ENCODE measurements around the gene TMEM11.

TMEM11 gene

DNA sequence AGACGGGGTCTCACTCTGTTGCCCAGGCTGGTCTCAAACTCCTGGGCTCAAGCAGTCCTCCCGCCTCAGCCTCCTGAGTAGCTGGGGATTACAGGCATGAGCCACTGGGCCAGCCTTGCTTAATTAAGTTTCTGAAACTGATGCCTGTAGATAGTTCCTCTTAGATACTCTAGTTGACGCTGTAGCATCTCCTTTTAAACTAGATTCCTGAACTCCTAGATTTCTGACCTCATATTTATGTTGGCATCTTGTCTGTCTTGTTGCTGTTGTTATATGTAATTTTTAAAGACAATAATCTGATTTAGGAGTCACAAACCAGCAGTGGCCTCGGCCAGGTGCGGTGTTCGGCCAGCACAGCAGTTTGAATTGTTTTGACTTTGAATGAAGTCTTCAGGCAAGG, 49.7 kb downstream of the TMEM11 start:
- Histone ChIP-seq H3K27me3 (ENCODE audit: insufficient read depth, low read length, poor library complexity) (no peaks in the 10 kb centered on the region), H3K27ac (ENCODE audit: low read depth, low read length) (no peak overlapping the region), H2AK5ac (ENCODE audit: low read length) (no peak overlapping the region), H2BK5ac (ENCODE audit: low read length) (no peak overlapping the region), H4K8ac (ENCODE audit: low read depth, low read length) (no peak overlapping the region), H3K4ac (ENCODE audit: low read depth, low read length) (no peak overlapping the region), H3K4me3 (ENCODE audit: low read length) (no peak overlapping the region), H3K79me2 (ENCODE audit: control insufficient read depth, insufficient read depth, low read length) (no peaks in the 10 kb centered on the region), H3K18ac (ENCODE audit: low read length) (no peak overlapping the region), H2BK120ac (ENCODE audit: low read depth, low read length) (no peak overlapping the region), H3K23ac (ENCODE audit: low read length) (no peak overlapping the region), H4K5ac (ENCODE audit: low read length) (no peak overlapping the region), H3K4me1 (ENCODE audit: control insufficient read depth, low read depth, low read length) (no peaks in the 10 kb centered on the region), H3K4me2 (ENCODE audit: low read length) (no peak overlapping the region), H3K56ac (ENCODE audit: low read length) (no peak overlapping the region), H3K36me3 (ENCODE audit: control insufficient read depth, insufficient read depth, low read length) (no peaks in the 10 kb centered on the region), H3K9ac (ENCODE audit: low read length) (no peak overlapping the region), H2BK15ac (replicated peaks; ENCODE audit: low read depth) (no peak overlapping the region), H3K79me1 (ENCODE audit: low read length) (no peaks in the 10 kb centered on the region)
- no CpG with 5 or more reads among the region's 6 CpGs for WGBS (ENCODE audit: extremely low coverage, insufficient coverage, low lambda C conversion rate)
- no peak for DNase-seq

DNA sequence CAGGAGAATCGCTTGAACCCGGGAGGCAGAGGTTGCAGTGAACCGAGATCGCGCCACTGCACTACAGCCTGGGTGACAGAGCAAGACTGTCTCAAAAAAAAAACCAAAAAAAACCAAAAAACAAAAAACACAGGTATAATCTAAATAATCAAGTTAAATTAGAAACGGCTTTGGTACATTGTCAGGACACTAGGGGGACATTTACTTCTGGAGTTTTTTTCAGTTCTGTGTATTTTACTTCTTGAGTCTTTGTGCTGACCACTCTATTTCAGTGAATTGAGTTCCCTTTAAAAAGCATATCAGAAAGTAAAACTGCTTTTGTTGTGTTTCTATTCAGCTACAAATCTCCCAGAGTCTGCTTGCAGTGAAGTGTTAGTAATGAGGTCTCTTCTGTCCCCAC, 50.9 kb downstream of the TMEM11 start:
- Histone ChIP-seq H2AK5ac (ENCODE audit: low read length) (no peak overlapping the region), H3K4ac (ENCODE audit: low read depth, low read length) (no peak overlapping the region), H2BK15ac (replicated peaks; ENCODE audit: low read depth) (no peak overlapping the region), H3K18ac (ENCODE audit: low read length) (no peak overlapping the region), H3K56ac (ENCODE audit: low read length) (no peak overlapping the region), H3K4me3 (ENCODE audit: low read length) (no peak overlapping the region), H4K5ac (ENCODE audit: low read length) (no peak overlapping the region), H4K8ac (ENCODE audit: low read depth, low read length) (no peak overlapping the region), H3K4me1 (ENCODE audit: control insufficient read depth, low read depth, low read length) (no peaks in the 10 kb centered on the region), H3K36me3 (ENCODE audit: control insufficient read depth, insufficient read depth, low read length) (no peaks in the 10 kb centered on the region), H3K9ac (ENCODE audit: low read length) (no peak overlapping the region), H2BK120ac (ENCODE audit: low read depth, low read length) (no peak overlapping the region), H3K79me2 (ENCODE audit: control insufficient read depth, insufficient read depth, low read length) (no peaks in the 10 kb centered on the region), H3K4me2 (ENCODE audit: low read length) (no peak overlapping the region), H2BK5ac (ENCODE audit: low read length) (no peak overlapping the region), H3K23ac (ENCODE audit: low read length) (no peak overlapping the region), H3K27me3 (ENCODE audit: insufficient read depth, low read length, poor library complexity) (no peaks in the 10 kb centered on the region), H3K79me1 (ENCODE audit: low read length) (no peaks in the 10 kb centered on the region), H3K27ac (ENCODE audit: low read depth, low read length) (no peak overlapping the region)
- no CpG with 5 or more reads among the region's 6 CpGs for WGBS (ENCODE audit: extremely low coverage, insufficient coverage, low lambda C conversion rate)
- DNase-seq, result no peak

DNA sequence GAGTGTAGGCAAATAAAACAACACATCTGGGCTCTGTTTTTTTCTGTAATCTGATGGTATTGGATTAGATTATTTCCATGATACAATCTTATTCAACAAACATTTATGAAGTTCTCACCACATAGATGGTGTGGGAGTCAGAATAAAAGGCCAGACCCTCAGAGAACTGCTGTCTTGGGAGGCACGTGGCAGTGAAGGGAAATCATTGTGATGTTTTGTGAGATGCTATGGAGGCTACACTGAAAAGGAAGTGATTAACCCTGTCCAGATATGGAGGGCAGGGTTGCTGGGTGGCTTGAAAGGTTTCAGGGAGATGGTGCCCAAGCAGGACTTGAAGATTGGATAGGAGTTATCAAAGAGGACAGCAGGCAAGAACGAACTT, 51.6 kb downstream of the TMEM11 start:
- no peak overlapping the region for H3K23ac ChIP-seq (ENCODE audit: low read length)
- no peak for DNase-seq
- H4K8ac ChIP-seq (ENCODE audit: low read depth, low read length), result no peak overlapping the region
- H3K79me2 ChIP-seq (ENCODE audit: control insufficient read depth, insufficient read depth, low read length), result no peaks in the 10 kb centered on the region
- no peak overlapping the region for H3K4ac ChIP-seq (ENCODE audit: low read depth, low read length)
- H2BK120ac ChIP-seq (ENCODE audit: low read depth, low read length), result no peak overlapping the region
- H3K27ac ChIP-seq (ENCODE audit: low read depth, low read length), result no peak overlapping the region
- no peak overlapping the region for H3K9ac ChIP-seq (ENCODE audit: low read length)
- H3K18ac ChIP-seq (ENCODE audit: low read length), result no peak overlapping the region
- H2BK15ac ChIP-seq (replicated peaks; ENCODE audit: low read depth), result no peak overlapping the region
- no peak overlapping the region for H2AK5ac ChIP-seq (ENCODE audit: low read length)
- no peak overlapping the region for H2BK5ac ChIP-seq (ENCODE audit: low read length)
- no CpG with 5 or more reads among the region's 2 CpGs for WGBS (ENCODE audit: extremely low coverage, insufficient coverage, low lambda C conversion rate)
- H3K79me1 ChIP-seq (ENCODE audit: low read length), result no peaks in the 10 kb centered on the region
- no peak overlapping the region for H3K4me2 ChIP-seq (ENCODE audit: low read length)
- H3K4me3 ChIP-seq (ENCODE audit: low read length), result no peak overlapping the region
- H3K4me1 ChIP-seq (ENCODE audit: control insufficient read depth, low read depth, low read length), result no peaks in the 10 kb centered on the region
- H4K5ac ChIP-seq (ENCODE audit: low read length), result no peak overlapping the region
- no peak overlapping the region for H3K56ac ChIP-seq (ENCODE audit: low read length)
- no peaks in the 10 kb centered on the region for H3K27me3 ChIP-seq (ENCODE audit: insufficient read depth, low read length, poor library complexity)
- no peaks in the 10 kb centered on the region for H3K36me3 ChIP-seq (ENCODE audit: control insufficient read depth, insufficient read depth, low read length)

DNA sequence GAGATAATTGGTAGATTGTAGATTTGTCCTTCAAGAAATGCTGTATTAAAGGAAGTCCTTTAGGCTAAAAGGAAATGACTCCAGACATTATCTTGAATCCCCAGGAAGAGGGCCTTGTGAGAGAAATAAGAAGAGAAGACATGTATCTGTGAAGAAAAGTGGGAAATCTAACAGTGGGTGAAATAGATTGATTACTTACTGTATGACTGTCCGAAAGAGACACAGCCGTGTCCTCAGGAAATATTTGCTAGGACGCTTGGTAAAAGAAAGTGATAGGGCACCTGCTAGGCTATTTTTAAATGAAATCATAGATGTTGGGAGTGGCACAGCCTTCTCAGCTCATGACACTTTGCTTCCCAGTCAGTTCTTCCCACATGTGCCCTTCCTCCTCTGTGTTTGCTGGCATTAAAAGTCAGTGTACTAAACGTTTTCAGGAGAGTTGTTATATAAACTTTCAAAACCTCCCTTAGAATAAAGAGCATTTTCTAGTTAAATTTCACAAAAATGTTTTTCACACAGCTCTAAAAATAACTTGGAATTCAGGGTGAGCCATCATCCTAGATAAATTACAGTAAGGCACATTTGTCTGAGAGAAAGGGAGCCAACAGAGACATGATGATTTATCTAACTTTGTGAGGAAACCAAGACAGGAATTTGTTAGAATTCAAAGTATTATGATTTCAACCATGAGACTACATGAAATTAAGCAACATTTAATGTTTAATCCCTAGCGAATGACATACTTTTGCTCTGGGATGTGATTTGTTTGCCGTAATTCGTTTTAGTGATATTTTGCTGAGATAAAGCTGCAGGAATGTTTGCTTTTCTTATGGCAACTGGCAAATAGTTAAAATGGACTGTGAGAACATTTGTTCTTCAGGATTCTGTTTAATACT, 52.2 kb downstream of the TMEM11 start:
- Histone ChIP-seq H3K79me1 (ENCODE audit: low read length) (no peaks in the 10 kb centered on the region), H4K8ac (ENCODE audit: low read depth, low read length) (no peak overlapping the region), H3K4me1 (ENCODE audit: control insufficient read depth, low read depth, low read length) (no peaks in the 10 kb centered on the region), H2AK5ac (ENCODE audit: low read length) (no peak overlapping the region), H3K18ac (ENCODE audit: low read length) (no peak overlapping the region), H3K27ac (ENCODE audit: low read depth, low read length) (no peak overlapping the region), H3K4me3 (ENCODE audit: low read length) (no peak overlapping the region), H3K56ac (ENCODE audit: low read length) (no peak overlapping the region), H4K5ac (ENCODE audit: low read length) (no peak overlapping the region), H3K27me3 (ENCODE audit: insufficient read depth, low read length, poor library complexity) (no peaks in the 10 kb centered on the region), H2BK120ac (ENCODE audit: low read depth, low read length) (no peak overlapping the region), H3K9ac (ENCODE audit: low read length) (no peak overlapping the region), H2BK5ac (ENCODE audit: low read length) (no peak overlapping the region), H2BK15ac (replicated peaks; ENCODE audit: low read depth) (no peak overlapping the region), H3K79me2 (ENCODE audit: control insufficient read depth, insufficient read depth, low read length) (no peaks in the 10 kb centered on the region), H3K4me2 (ENCODE audit: low read length) (no peak overlapping the region), H3K36me3 (ENCODE audit: control insufficient read depth, insufficient read depth, low read length) (no peaks in the 10 kb centered on the region), H3K23ac (ENCODE audit: low read length) (no peak overlapping the region), H3K4ac (ENCODE audit: low read depth, low read length) (no peak overlapping the region)
- WGBS (ENCODE audit: extremely low coverage, insufficient coverage, low lambda C conversion rate), result no CpG with 5 or more reads among the region's 7 CpGs
- no peak for DNase-seq

DNA sequence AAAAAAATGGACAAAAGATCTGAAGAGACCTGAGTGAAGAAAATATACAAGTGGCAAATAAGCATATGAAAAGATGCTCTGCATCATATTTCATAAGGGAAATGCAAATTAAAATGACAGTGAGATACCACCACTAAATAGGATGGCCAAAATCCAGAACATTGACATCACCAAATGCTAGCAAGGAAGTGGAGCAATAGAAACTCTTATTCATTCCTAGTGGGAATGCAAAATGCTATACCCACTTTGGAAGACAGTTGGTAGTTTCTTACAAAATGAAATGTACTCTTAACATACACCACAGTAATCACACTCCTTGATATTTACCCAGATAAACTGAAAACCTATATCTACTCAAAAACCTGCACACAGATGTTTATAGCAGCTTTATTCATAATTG, 53.6 kb downstream of the TMEM11 start:
- Histone ChIP-seq H3K23ac (ENCODE audit: low read length) (no peak overlapping the region), H4K5ac (ENCODE audit: low read length) (no peak overlapping the region), H2BK5ac (ENCODE audit: low read length) (no peak overlapping the region), H2BK15ac (replicated peaks; ENCODE audit: low read depth) (no peak overlapping the region), H3K4me1 (ENCODE audit: control insufficient read depth, low read depth, low read length) (no peaks in the 10 kb centered on the region), H4K8ac (ENCODE audit: low read depth, low read length) (no peak overlapping the region), H3K4me2 (ENCODE audit: low read length) (no peak overlapping the region), H3K18ac (ENCODE audit: low read length) (no peak overlapping the region), H3K27ac (ENCODE audit: low read depth, low read length) (no peak overlapping the region), H2AK5ac (ENCODE audit: low read length) (no peak overlapping the region), H3K79me1 (ENCODE audit: low read length) (no peaks in the 10 kb centered on the region), H3K4ac (ENCODE audit: low read depth, low read length) (no peak overlapping the region), H3K79me2 (ENCODE audit: control insufficient read depth, insufficient read depth, low read length) (no peaks in the 10 kb centered on the region), H3K27me3 (ENCODE audit: insufficient read depth, low read length, poor library complexity) (no peaks in the 10 kb centered on the region), H2BK120ac (ENCODE audit: low read depth, low read length) (no peak overlapping the region), H3K56ac (ENCODE audit: low read length) (no peak overlapping the region), H3K4me3 (ENCODE audit: low read length) (no peak overlapping the region), H3K36me3 (ENCODE audit: control insufficient read depth, insufficient read depth, low read length) (no peaks in the 10 kb centered on the region), H3K9ac (ENCODE audit: low read length) (no peak overlapping the region)
- no peak for DNase-seq

Data from mesendoderm (in vitro differentiated cells).